Measurements from ENCODE around the gene WHRN. TPM values are rescaled to one million over a fixed set of nuclear protein-coding genes. Genes with fewer than 3 reads are reported as not detected.

WHRN gene
- total RNA-seq, 1 donor from 2014 or later = 5.2 TPM

GRCh38 chr9:114486205-114486963 lies 18.9 kb downstream of the WHRN start:
- no peak overlapping the region for H3K4me3 ChIP-seq (ENCODE audit: low read depth, low read length)
- no peak for TF ChIP-seq CTCF (conservative IDR thresholded peaks at IDR 0.05; ENCODE audit: low read depth, low read length)
- DNase-seq (ENCODE audit: low read depth) = no peak

DNA sequence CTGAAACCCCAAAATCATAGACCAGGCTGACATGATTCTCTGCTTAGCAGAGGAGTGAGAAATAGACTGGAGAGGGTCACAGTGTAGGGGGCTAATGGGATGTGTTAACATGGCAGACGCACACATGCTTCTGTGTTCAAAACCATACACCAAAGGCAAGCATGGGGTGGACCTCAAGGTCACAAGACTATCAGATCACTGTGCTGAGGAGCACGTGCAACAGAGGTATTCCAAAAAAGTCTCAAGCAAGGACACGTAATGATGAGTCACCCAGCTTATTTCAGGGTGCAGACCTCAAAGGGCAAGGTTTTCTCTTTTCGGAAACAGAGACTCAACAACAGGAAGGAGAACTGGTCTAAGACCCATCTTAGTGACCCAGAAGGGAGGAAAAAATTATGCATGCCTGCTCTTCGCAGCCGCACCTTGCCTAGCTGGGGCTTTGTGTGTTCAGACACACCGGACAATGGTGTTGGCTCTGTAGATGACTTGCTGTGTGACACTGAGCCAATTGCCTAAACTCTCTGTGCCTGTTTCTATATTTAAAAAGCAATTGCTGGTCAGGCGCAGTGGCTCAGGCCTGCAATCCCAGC lies 20.3 kb downstream of the WHRN start:
- DNase-seq (ENCODE audit: low read depth) = no peak
- H3K4me3 ChIP-seq (ENCODE audit: low read depth, low read length) = no peak overlapping the region

GRCh38 chr9:114484215-114484853 lies 20.9 kb downstream of the WHRN start:
- H3K4me3 ChIP-seq (ENCODE audit: low read depth, low read length) = no peak overlapping the region
- DNase-seq (ENCODE audit: low read depth) = no peak
- TF ChIP-seq CTCF (conservative IDR thresholded peaks at IDR 0.05; ENCODE audit: low read depth, low read length) = no peak

More for the DNA sequence above, 20.3 kb downstream of the WHRN start:
- TF ChIP-seq CTCF (conservative IDR thresholded peaks at IDR 0.05; ENCODE audit: low read depth, low read length) = no peak

- no peak for DNase-seq (ENCODE audit: low read depth)
- TF ChIP-seq CTCF (conservative IDR thresholded peaks at IDR 0.05; ENCODE audit: low read depth, low read length) = no peak
These were observed 21.8 kb downstream of the WHRN start for GRCh38 chr9:114483499-114483898.

DNA sequence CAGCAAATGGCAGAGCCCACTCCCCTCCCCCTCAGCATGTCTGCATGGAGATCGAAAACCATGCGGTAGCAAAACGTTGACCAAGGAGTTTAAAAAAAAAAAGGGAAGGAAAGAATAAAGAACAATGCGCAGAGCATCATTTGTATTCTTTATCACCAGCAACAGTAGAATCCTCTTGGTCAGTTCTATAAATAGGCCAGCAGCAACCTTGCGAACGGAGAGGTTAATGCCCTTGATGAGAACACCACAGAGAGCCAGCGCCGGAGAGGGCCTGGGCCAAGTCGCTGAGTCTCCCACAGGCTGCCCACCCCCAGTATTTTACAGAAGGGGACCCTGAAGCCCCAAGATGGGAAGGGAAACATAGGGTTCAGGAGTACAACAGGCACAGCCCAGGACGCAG lies 22.7 kb downstream of the WHRN start:
- DNase-seq (ENCODE audit: low read depth) = no peak
- H3K4me3 ChIP-seq (ENCODE audit: low read depth, low read length) = no peak overlapping the region
- TF ChIP-seq CTCF (conservative IDR thresholded peaks at IDR 0.05; ENCODE audit: low read depth, low read length) = no peak

More at GRCh38 chr9:114483499-114483898, 21.8 kb downstream of the WHRN start:
- no peak overlapping the region for H3K4me3 ChIP-seq (ENCODE audit: low read depth, low read length)

- no peak for DNase-seq (ENCODE audit: low read depth)
- no peak for TF ChIP-seq CTCF (conservative IDR thresholded peaks at IDR 0.05; ENCODE audit: low read depth, low read length)
- H3K4me3 ChIP-seq (ENCODE audit: low read depth, low read length) = no peak overlapping the region
These were observed 23.5 kb downstream of the WHRN start for GRCh38 chr9:114481789-114482188.

All from epithelial cell of proximal tubule (primary cell).